CD4-positive, alpha-beta T cell (primary cell): ENCODE data around the gene TLNRD1. TPM values are rescaled to one million over a fixed set of nuclear protein-coding genes. Genes with fewer than 3 reads are reported as not detected.
A peak's percentile ranks its signal among the peaks of the same experiment; 100 is the strongest.

ENCODE experiments used
- ATAC-seq: fragments of 200-7000 bp; cut with Tn5 transposase; one replicate; pipeline ENCODE4 v1.10.0; 2022; ENCODE audit warnings: mild to moderate bottlenecking; ENCODE audit not compliant: poor library complexity
- CTCF ChIA-PET: fragments of 350-600 bp; sonication (Branson Sonifier 250); formaldehyde crosslinking; loops from one replicate; lab custom pipeline; 2021; ENCODE audit warnings: antibody characterized with exemption, inconsistent platforms; lab: Charles Lee
- POLR2A ChIA-PET: fragments of 350-600 bp; sonication (Branson Sonifier 250); formaldehyde crosslinking; loops from one replicate; lab custom pipeline; 2021; ENCODE audit warnings: antibody characterized with exemption, inconsistent platforms; lab: Charles Lee
- DNase-seq, 14 experiments: peaks; one replicate each; pipeline ENCODE4 v3.0.0-alpha.2; 2013 to 2020; ENCODE audit warnings: mixed read lengths in 2 of 14
- H3K27ac ChIP-seq, 2 donors: one replicate each; pipeline versions ENCODE4 v1.5.1 to v1.7.0; 2013; ENCODE audit warnings: low read length in 2 of 2, low read depth in 1 of 2, mild to moderate bottlenecking in 1 of 2
- H3K27me3 ChIP-seq, 2 experiments: 1 replicate in 1 of 2; 2 replicates in 1 of 2; pipeline versions ENCODE4 v1.6.1 to v1.7.0; 2013; ENCODE audit warnings: low read length in 2 of 2, control low read depth in 1 of 2, mild to moderate bottlenecking in 1 of 2, moderate library complexity in 1 of 2; ENCODE audit not compliant: insufficient read depth in 2 of 2, control insufficient read depth in 1 of 2
- H3K36me3 ChIP-seq: one replicate; pipeline ENCODE4 v1.6.1; 2013; ENCODE audit warnings: low read length, control low read depth; ENCODE audit not compliant: insufficient read depth
- H3K4me1 ChIP-seq: one replicate; pipeline ENCODE4 v1.6.1; 2013; ENCODE audit warnings: low read length, control low read depth; ENCODE audit not compliant: insufficient read depth
- H3K4me3 ChIP-seq: one replicate; pipeline ENCODE4 v1.5.1; 2013; ENCODE audit warnings: mild to moderate bottlenecking, low read length, moderate library complexity
- H3K9me3 ChIP-seq, 2 experiments: 1 replicate in 1 of 2; 2 replicates in 1 of 2; pipeline versions ENCODE4 v1.6.1 to v1.7.0; 2013; ENCODE audit warnings: low read length in 2 of 2, mild to moderate bottlenecking in 2 of 2, control low read depth in 1 of 2, moderate library complexity in 1 of 2; ENCODE audit not compliant: control insufficient read depth in 1 of 2, insufficient read depth in 1 of 2
- H3K27ac Mint-ChIP-seq: one replicate; pipeline ENCODE4 v1.8.0; 2020; ENCODE audit warnings: mixed read lengths
- H3K27me3 Mint-ChIP-seq: one replicate; pipeline ENCODE4 v1.8.0; 2021; ENCODE audit warnings: mixed read lengths
- H3K36me3 Mint-ChIP-seq: one replicate; pipeline ENCODE4 v1.8.0; 2021; ENCODE audit warnings: low read depth, mixed read lengths
- H3K4me1 Mint-ChIP-seq: one replicate; pipeline ENCODE4 v1.8.0; 2021; ENCODE audit warnings: low read depth, mixed read lengths
- H3K4me3 Mint-ChIP-seq: one replicate; pipeline ENCODE4 v1.8.0; 2020; ENCODE audit warnings: mild to moderate bottlenecking, mixed read lengths
- H3K9me3 Mint-ChIP-seq: one replicate; pipeline ENCODE4 v1.8.0; 2020; ENCODE audit warnings: mixed read lengths
- CTCF ChIP-seq: fragments of 200-600 bp; IDR thresholded peaks from one replicate; pipeline ENCODE4 v1.8.0; 2022; ENCODE audit warnings: antibody characterized with exemption, mild to moderate bottlenecking
- intact Hi-C, 2 experiments: fragments of 100-400 bp; cut with DNase I in 1 of 2; cut with micrococcal nuclease in 1 of 2; formaldehyde crosslinking; loops; one replicate each; pipeline versions ENCODE4 v1.15.1 to v1.9.0; 2023 to 2025; cut with DNase I, micrococcal nuclease
- total RNA-seq, 174 experiments: library from RNA in 2 of 174; stranded (reverse) in 2 of 174; gene quantifications; one replicate each; pipeline ENCODE4 v1.2.3 and lab custom pipeline; 2021 to 2026

The TLNRD1 gene
- total RNA-seq, 2 experiments from 2014 or later = 10.5 to 12.3 TPM

GRCh38 chr15:81003097-81003350 is 2.3 kb downstream of the TLNRD1 start:
- H3K27ac Mint-ChIP-seq = peak overlapping the region; percentile 84
- Histone ChIP-seq H3K9me3 (no peaks in the 10 kb centered on the region), H3K36me3 (peaks cover 8% of the 10 kb centered on the region), H3K4me3 (no peak overlapping the region), H3K27me3 (no peaks in the 10 kb centered on the region), H3K27ac (no peak overlapping the region), H3K4me1 (peaks cover 44% of the 10 kb centered on the region)
- ChIA-PET CTCF (no interaction called here), POLR2A (interaction anchor here (0.9 kb wide), 1 partner anchor 9 kb away, joined by 5 read pairs; no protein-coding TSS in a partner anchor)
- ATAC-seq (no peak), DNase-seq (no peak)
- H3K9me3 Mint-ChIP-seq = no peaks in the 10 kb centered on the region
- no peak for TF ChIP-seq CTCF
- no peaks in the 10 kb centered on the region for H3K27me3 Mint-ChIP-seq
- peaks cover 65% of the 10 kb centered on the region for H3K4me1 Mint-ChIP-seq
- intact Hi-C loops = loop anchor here in 1 of 2 experiments (10.0 kb wide), 1 partner anchor 292 kb away; no protein-coding TSS in a partner anchor
- peaks cover 34% of the 10 kb centered on the region for H3K36me3 Mint-ChIP-seq
- H3K4me3 Mint-ChIP-seq = peak overlapping the region; percentile 91

GRCh38 chr15:81006124-81006523 is 5.4 kb downstream of the TLNRD1 start:
- ChIA-PET POLR2A (no interaction called here), CTCF (no interaction called here)
- peaks cover 71% of the 10 kb centered on the region for H3K4me1 Mint-ChIP-seq
- intact Hi-C loops = loop anchor here in 1 of 2 experiments (10.0 kb wide), 1 partner anchor 289 kb away; no protein-coding TSS in a partner anchor
- H3K27me3 Mint-ChIP-seq = no peaks in the 10 kb centered on the region
- H3K27ac ChIP-seq = no peak overlapping the region
- ATAC-seq (no peak), DNase-seq (no peak)
- H3K9me3 ChIP-seq = no peaks in the 10 kb centered on the region
- H3K36me3 ChIP-seq = peaks cover 8% of the 10 kb centered on the region
- H3K27ac Mint-ChIP-seq = peak overlapping the region; percentile 84
- H3K27me3 ChIP-seq = no peaks in the 10 kb centered on the region
- no peaks in the 10 kb centered on the region for H3K9me3 Mint-ChIP-seq
- no peak overlapping the region for H3K4me3 ChIP-seq
- H3K4me3 Mint-ChIP-seq = no peak overlapping the region
- peaks cover 22% of the 10 kb centered on the region for H3K4me1 ChIP-seq
- peaks cover 26% of the 10 kb centered on the region for H3K36me3 Mint-ChIP-seq
- no peak for TF ChIP-seq CTCF

- no peak for TF ChIP-seq CTCF
- H3K27ac Mint-ChIP-seq = peak overlapping the region; percentile 36
- Histone ChIP-seq H3K4me3 (no peak overlapping the region), H3K27ac (no peak overlapping the region), H3K4me1 (peaks cover 18% of the 10 kb centered on the region), H3K27me3 (no peaks in the 10 kb centered on the region), H3K36me3 (peaks cover 8% of the 10 kb centered on the region), H3K9me3 (no peaks in the 10 kb centered on the region)
- H3K4me3 Mint-ChIP-seq = no peak overlapping the region
- peaks cover 77% of the 10 kb centered on the region for H3K4me1 Mint-ChIP-seq
- no peaks in the 10 kb centered on the region for H3K27me3 Mint-ChIP-seq
- no peaks in the 10 kb centered on the region for H3K9me3 Mint-ChIP-seq
- peaks cover 31% of the 10 kb centered on the region for H3K36me3 Mint-ChIP-seq
- ATAC-seq (no peak), DNase-seq (no peak)
- intact Hi-C loops = loop anchor here in 1 of 2 experiments (10.0 kb wide), 1 partner anchor 287 kb away; no protein-coding TSS in a partner anchor
- ChIA-PET CTCF (interaction anchor here (1.3 kb wide), 2 partner anchors 22 to 37 kb away, joined by 3 read pairs; no protein-coding TSS in a partner anchor), POLR2A (no interaction called here)
Measured at GRCh38 chr15:81007428-81008064, 6.8 kb downstream of the TLNRD1 start.
